ENCODE data around the gene CPSF4.

DNA sequence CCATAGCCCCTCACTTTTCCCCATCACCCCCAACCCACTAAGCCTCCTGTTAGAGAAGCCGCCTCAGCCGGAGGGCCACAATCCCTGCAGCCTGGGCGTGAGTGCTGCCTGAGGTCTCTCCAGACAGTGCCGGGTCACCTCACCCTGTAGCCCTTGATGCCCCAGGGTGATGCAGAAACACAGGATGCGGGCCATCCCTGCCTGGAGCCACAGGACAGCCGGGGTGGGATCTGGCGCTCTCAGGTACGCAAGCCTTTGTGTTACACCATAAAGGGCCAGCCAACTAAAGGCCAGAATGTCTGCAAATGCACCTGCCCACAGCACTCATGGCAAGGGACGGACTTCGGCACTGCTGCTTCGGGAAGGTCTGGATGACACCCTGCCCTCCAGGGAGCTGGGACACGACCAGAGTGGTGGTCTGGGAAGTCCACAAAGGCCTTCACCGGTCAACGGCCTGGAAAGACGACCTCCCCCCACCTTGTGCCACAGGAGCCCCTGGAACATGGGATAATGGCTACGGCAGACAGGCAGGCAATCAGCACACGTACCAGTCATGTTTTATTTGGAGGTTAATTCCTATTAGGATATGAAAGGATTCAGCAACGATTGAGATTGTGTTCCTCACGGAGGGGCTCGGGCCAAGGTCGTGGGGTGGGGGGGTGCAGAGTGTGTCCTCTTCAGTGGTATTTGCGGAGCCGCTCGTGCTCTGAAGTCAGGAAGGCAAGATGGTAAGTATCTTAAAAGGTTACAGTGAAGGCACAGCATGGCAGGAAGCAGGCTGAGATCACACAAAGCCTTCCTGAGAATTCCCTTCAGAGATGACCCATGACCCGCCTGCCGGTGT is 19.1 kb downstream of the CPSF4 start:
- no peak for TF ChIP-seq CTCF (conservative IDR thresholded peaks at IDR 0.05 in 1 of 2, IDR thresholded peaks at IDR 0.05 in 1 of 2; ENCODE audit: low read depth in 1 of 2, low read length in 2 of 2)
- TF ChIP-seq EZH2 (IDR thresholded peaks at IDR 0.05; ENCODE audit: low read length, missing control alignments), result no peak

Data from fibroblast of lung (primary cell).